Neural cell (in vitro differentiated cells): Measurements from ENCODE around the gene NPW. TPM values are rescaled to one million over a fixed set of nuclear protein-coding genes. Genes with fewer than 3 reads are reported as not detected.

Experiments used
- H2AFZ ChIP-seq: fragments of 200-600, 300-800 bp; sonication (generic), shearing (Covaris generic); 2 replicates; pipeline ENCODE4 v1.6.0; 2014; ENCODE audit warnings: low read depth, mild to moderate bottlenecking, antibody characterized with exemption, low read length, moderate library complexity
- H3F3A ChIP-seq: fragments of 200-600 bp; shearing (Covaris generic); 2 replicates; pipeline ENCODE4 v1.6.1; 2016; ENCODE audit warnings: mild to moderate bottlenecking, moderate library complexity, mixed read lengths, antibody characterized with exemption, low read length; ENCODE audit not compliant: insufficient read depth, poor library complexity, severe bottlenecking
- H3K27ac ChIP-seq: fragments of 200-600, 300-800 bp; sonication (generic), shearing (Covaris generic); 2 replicates; pipeline ENCODE4 v1.5.1; 2014; ENCODE audit warnings: mild to moderate bottlenecking, low read length, moderate library complexity
- H3K27me3 ChIP-seq: fragments of 300-800, 200-600 bp; sonication (generic), shearing (Covaris generic); 2 replicates; pipeline ENCODE4 v1.6.0; 2014; ENCODE audit warnings: mild to moderate bottlenecking, low read depth, low read length, moderate library complexity; ENCODE audit not compliant: insufficient read depth
- H3K36me3 ChIP-seq: fragments of 300-800, 200-600 bp; sonication (generic), shearing (Covaris generic); 2 replicates; pipeline ENCODE4 v1.5.1; 2014; ENCODE audit warnings: mild to moderate bottlenecking, antibody characterized with exemption, low read length, moderate library complexity; ENCODE audit not compliant: insufficient read depth
- H3K4me2 ChIP-seq: fragments of 300-800, 200-600 bp; sonication (generic), shearing (Covaris generic); 2 replicates; pipeline ENCODE4 v1.6.0; 2014; ENCODE audit warnings: mild to moderate bottlenecking, low read length
- H3K4me3 ChIP-seq: fragments of 300-800, 200-600 bp; sonication (generic), shearing (Covaris generic); 2 replicates; pipeline ENCODE4 v1.5.1; 2014; ENCODE audit warnings: mild to moderate bottlenecking, low read length, moderate library complexity
- H3K79me2 ChIP-seq: fragments of 200-600 bp; shearing (Covaris generic); replicated peaks from 2 replicates; pipeline ENCODE4 v1.6.0; 2014; ENCODE audit warnings: mild to moderate bottlenecking, low read length, moderate library complexity; ENCODE audit not compliant: insufficient read depth
- H3K9ac ChIP-seq: fragments of 300-800, 200-600 bp; sonication (generic), shearing (Covaris generic); 2 replicates; pipeline ENCODE4 v1.6.1; 2016; ENCODE audit warnings: mild to moderate bottlenecking, low read length, mixed read lengths
- H3K9me2 ChIP-seq: fragments of 200-600 bp; shearing (Covaris generic); 2 replicates; pipeline ENCODE4 v1.6.1; 2016; ENCODE audit warnings: mild to moderate bottlenecking, low read length, mixed read lengths; ENCODE audit not compliant: insufficient read depth
- H3K9me3 ChIP-seq: fragments of 200-600, 300-800 bp; sonication (generic), shearing (Covaris generic); 2 replicates; pipeline ENCODE4 v1.6.1; 2016; ENCODE audit warnings: mild to moderate bottlenecking, mixed run types, low read length, moderate library complexity, mixed read lengths
- H4K20me1 ChIP-seq: fragments of 200-600 bp; shearing (Covaris generic); 2 replicates; pipeline ENCODE4 v1.6.1; 2016; ENCODE audit warnings: mild to moderate bottlenecking, mixed run types; ENCODE audit not compliant: insufficient read depth
- CTCF ChIP-seq: fragments of 450-650 bp; IDR thresholded peaks from 2 replicates; pipeline ENCODE4 v1.5.1; 2014; ENCODE audit warnings: antibody characterized with exemption, mild to moderate bottlenecking, moderate library complexity; ENCODE audit not compliant: poor library complexity, severe bottlenecking
- EP300 ChIP-seq: fragments of 450-650 bp; conservative IDR thresholded peaks from 2 replicates; pipeline ENCODE4 v1.6.1; 2014; ENCODE audit warnings: antibody characterized with exemption, mild to moderate bottlenecking, moderate library complexity; ENCODE audit not compliant: poor library complexity, severe bottlenecking
- EZH2 ChIP-seq: fragments of 200-600, 300-800 bp; shearing (Covaris generic), sonication (generic); IDR thresholded peaks from 2 replicates; pipeline ENCODE4 v1.6.1; 2014; ENCODE audit warnings: antibody characterized with exemption, low read length, borderline replicate concordance, mild to moderate bottlenecking; ENCODE audit not compliant: insufficient read depth, poor library complexity, severe bottlenecking
- MXI1 ChIP-seq: fragments of 450-650 bp; conservative IDR thresholded peaks from 2 replicates; pipeline ENCODE4 v1.6.1; 2014; ENCODE audit warnings: antibody characterized with exemption, mild to moderate bottlenecking; ENCODE audit not compliant: poor library complexity, severe bottlenecking
- POLR2AphosphoS5 ChIP-seq: IDR thresholded peaks from 2 replicates; pipeline ENCODE4 v1.6.1; 2012
- RAD21 ChIP-seq: fragments of 450-650 bp; conservative IDR thresholded peaks from 2 replicates; pipeline ENCODE4 v1.6.1; 2014; ENCODE audit warnings: antibody characterized with exemption, mild to moderate bottlenecking, moderate library complexity
- REST ChIP-seq: IDR thresholded peaks from 2 replicates; pipeline ENCODE4 v1.6.1; 2012; ENCODE audit warnings: borderline replicate concordance
- SMC3 ChIP-seq: fragments of 450-650 bp; conservative IDR thresholded peaks from 2 replicates; pipeline ENCODE4 v1.6.1; 2014; ENCODE audit warnings: antibody characterized with exemption, mild to moderate bottlenecking, moderate library complexity; ENCODE audit not compliant: poor library complexity
- TAF1 ChIP-seq: IDR thresholded peaks from 2 replicates; pipeline ENCODE4 v1.6.1; 2012; ENCODE audit warnings: low read depth
- polyA plus RNA-seq: library from polyadenylated mRNA; depleted of rRNA; stranded (reverse); fragments of >200 nt; gene quantifications from 2 replicates; pipeline ENCODE4 v1.2.3, GENCODE V29; 2014

The NPW gene
- polyA plus RNA-seq, 1 donor from 2014 or later: not detected

GRCh38 chr16:1976951-1977874 lies 42.4 kb upstream of the NPW start:
- Histone ChIP-seq H3K79me2 (peaks cover 5% of the 10 kb centered on the region), H2AFZ (no peak overlapping the region), H3F3A (no peaks in the 10 kb centered on the region), H3K9ac (no peak overlapping the region), H3K27me3 (peaks cover 29% of the 10 kb centered on the region), H3K4me3 (no peak overlapping the region), H4K20me1 (no peaks in the 10 kb centered on the region), H3K36me3 (no peaks in the 10 kb centered on the region), H3K4me2 (no peak overlapping the region), H3K27ac (no peak overlapping the region), H3K9me3 (no peaks in the 10 kb centered on the region), H3K9me2 (no peaks in the 10 kb centered on the region)
- TF ChIP-seq REST: no peak
- TF ChIP-seq TAF1: no peak
- no peak for TF ChIP-seq EP300

- H3K79me2 ChIP-seq: peaks cover under 1% of the 10 kb centered on the region
- peaks cover 29% of the 10 kb centered on the region for H3K27me3 ChIP-seq
- no peak overlapping the region for H3K27ac ChIP-seq
- no peak overlapping the region for H3K4me2 ChIP-seq
- no peaks in the 10 kb centered on the region for H3K9me3 ChIP-seq
- TF ChIP-seq RAD21: no peak
- TF ChIP-seq REST: no peak
- no peak for TF ChIP-seq MXI1
- TF ChIP-seq POLR2AphosphoS5: no peak
- TF ChIP-seq TAF1: no peak
- TF ChIP-seq EP300: no peak
- TF ChIP-seq EZH2: no peak
- TF ChIP-seq SMC3: no peak
- TF ChIP-seq CTCF: no peak
- H3K9me2 ChIP-seq: no peaks in the 10 kb centered on the region
- H3F3A ChIP-seq: no peaks in the 10 kb centered on the region
- no peak overlapping the region for H3K4me3 ChIP-seq
- no peak overlapping the region for H3K9ac ChIP-seq
- no peak overlapping the region for H2AFZ ChIP-seq
- no peaks in the 10 kb centered on the region for H4K20me1 ChIP-seq
- no peaks in the 10 kb centered on the region for H3K36me3 ChIP-seq
Measured at GRCh38 chr16:1977875-1978268, 41.7 kb upstream of the NPW start.
